Stimulated activated effector memory CD8-positive, alpha-beta T cell treated with anti-CD3 and anti-CD28 coated beads, Interleukin-12 subunit alpha, Interleukin-12 subunit beta, amount 100 ng/mL, for 72 hours (primary cell): ENCODE measurements around the gene UGT1A6.

Experiments used
- ATAC-seq: fragments of 150-1000 bp; cut with Tn5 transposase; 2 replicates; pipeline ENCODE4 v1.10.0; 2021
- DNase-seq, 2 donors: peaks; one replicate each; pipeline ENCODE4 v3.0.0; 2021 to 2022; ENCODE audit warnings: low spot score in 2 of 2
- H3K27ac Mint-ChIP-seq: one replicate; pipeline ENCODE4 v1.8.0; 2022; ENCODE audit warnings: mild to moderate bottlenecking, mixed read lengths
- H3K36me3 Mint-ChIP-seq: one replicate; pipeline ENCODE4 v1.8.0; 2022; ENCODE audit warnings: mild to moderate bottlenecking, mixed read lengths
- H3K4me1 Mint-ChIP-seq: one replicate; pipeline ENCODE4 v1.8.0; 2022; ENCODE audit warnings: mixed read lengths
- H3K4me3 Mint-ChIP-seq: one replicate; pipeline ENCODE4 v1.8.0; 2022; ENCODE audit warnings: mild to moderate bottlenecking, mixed read lengths
- H3K9me3 Mint-ChIP-seq: one replicate; pipeline ENCODE4 v1.8.0; 2022; ENCODE audit warnings: mixed read lengths

Gene UGT1A6

GRCh38 chr2:233764264-233764663 is 71.6 kb downstream of the UGT1A6 start:
- no peak overlapping the region for H3K27ac Mint-ChIP-seq
- DNase-seq = no peak

GRCh38 chr2:233764761-233765160 is 72.1 kb downstream of the UGT1A6 start:
- no peaks in the 10 kb centered on the region for H3K4me1 Mint-ChIP-seq
- ATAC-seq (no peak), DNase-seq (no peak)
- H3K27ac Mint-ChIP-seq = no peak overlapping the region
- H3K9me3 Mint-ChIP-seq = no peaks in the 10 kb centered on the region
- H3K4me3 Mint-ChIP-seq = no peak overlapping the region
- H3K36me3 Mint-ChIP-seq = no peaks in the 10 kb centered on the region

More at GRCh38 chr2:233764264-233764663, 71.6 kb downstream of the UGT1A6 start:
- H3K9me3 Mint-ChIP-seq = no peaks in the 10 kb centered on the region
- H3K4me1 Mint-ChIP-seq = no peaks in the 10 kb centered on the region
- no peak for ATAC-seq
- no peak overlapping the region for H3K4me3 Mint-ChIP-seq
- H3K36me3 Mint-ChIP-seq = no peaks in the 10 kb centered on the region

GRCh38 chr2:233766416-233766815 is 73.7 kb downstream of the UGT1A6 start:
- no peak overlapping the region for H3K4me3 Mint-ChIP-seq
- ATAC-seq = no peak
- H3K9me3 Mint-ChIP-seq = no peaks in the 10 kb centered on the region
- H3K36me3 Mint-ChIP-seq = no peaks in the 10 kb centered on the region
- H3K4me1 Mint-ChIP-seq = no peaks in the 10 kb centered on the region
- H3K27ac Mint-ChIP-seq = no peak overlapping the region
- DNase-seq = no peak

GRCh38 chr2:233768076-233768475 is 75.4 kb downstream of the UGT1A6 start:
- Mint-ChIP-seq H3K36me3 (no peaks in the 10 kb centered on the region), H3K4me3 (no peak overlapping the region), H3K4me1 (no peaks in the 10 kb centered on the region), H3K9me3 (no peaks in the 10 kb centered on the region), H3K27ac (no peak overlapping the region)
- ATAC-seq (no peak), DNase-seq (no peak)

- Mint-ChIP-seq H3K36me3 (no peaks in the 10 kb centered on the region), H3K4me3 (no peak overlapping the region), H3K4me1 (no peaks in the 10 kb centered on the region), H3K9me3 (no peaks in the 10 kb centered on the region), H3K27ac (no peak overlapping the region)
- no peak for DNase-seq
- no peak for ATAC-seq
Observed at GRCh38 chr2:233769260-233769659, 76.6 kb downstream of the UGT1A6 start.

GRCh38 chr2:233772153-233772552 is 79.5 kb downstream of the UGT1A6 start:
- no peak overlapping the region for H3K4me3 Mint-ChIP-seq
- no peak overlapping the region for H3K27ac Mint-ChIP-seq
- no peaks in the 10 kb centered on the region for H3K36me3 Mint-ChIP-seq
- H3K4me1 Mint-ChIP-seq = no peaks in the 10 kb centered on the region
- ATAC-seq (no peak), DNase-seq (no peak)
- H3K9me3 Mint-ChIP-seq = peaks cover 10% of the 10 kb centered on the region

GRCh38 chr2:233772583-233772982 is 79.9 kb downstream of the UGT1A6 start:
- Mint-ChIP-seq H3K9me3 (peaks cover 11% of the 10 kb centered on the region), H3K27ac (no peak overlapping the region), H3K36me3 (no peaks in the 10 kb centered on the region), H3K4me1 (no peaks in the 10 kb centered on the region), H3K4me3 (no peak overlapping the region)
- no peak for DNase-seq
- ATAC-seq = no peak

- DNase-seq = no peak
- Mint-ChIP-seq H3K4me1 (no peaks in the 10 kb centered on the region), H3K9me3 (peaks cover 11% of the 10 kb centered on the region), H3K36me3 (no peaks in the 10 kb centered on the region), H3K27ac (no peak overlapping the region), H3K4me3 (no peak overlapping the region)
- ATAC-seq = no peak
Observed at GRCh38 chr2:233773854-233774253, 81.2 kb downstream of the UGT1A6 start.

GRCh38 chr2:233775414-233775813 is 82.7 kb downstream of the UGT1A6 start:
- Mint-ChIP-seq H3K27ac (no peak overlapping the region), H3K36me3 (no peaks in the 10 kb centered on the region), H3K9me3 (peaks cover 11% of the 10 kb centered on the region), H3K4me3 (no peak overlapping the region), H3K4me1 (no peaks in the 10 kb centered on the region)
- DNase-seq = no peak
- ATAC-seq = no peak

- no peak within 1 kb of the TSS for H3K27ac Mint-ChIP-seq
- H3K4me3 Mint-ChIP-seq = no peak within 1 kb of the TSS
- DNase-seq (no peak), ATAC-seq (no peak)
- H3K4me1 Mint-ChIP-seq = no peaks in the 10 kb centered on the region
- H3K9me3 Mint-ChIP-seq = peaks cover 11% of the 10 kb centered on the region
- no peaks in the 10 kb centered on the region for H3K36me3 Mint-ChIP-seq
Observed at GRCh38 chr2:233778030-233778429, 85.3 kb downstream of the UGT1A6 start, which contains the start of gene MROH2A. TSS of gene MROH2A (plus strand) at chr2:233778330. CDS start at chr2:233779359, 1,029 bp downstream.

GRCh38 chr2:233779722-233780121 is 87.0 kb downstream of the UGT1A6 start:
- no peak for DNase-seq
- no peaks in the 10 kb centered on the region for H3K36me3 Mint-ChIP-seq
- peaks cover 11% of the 10 kb centered on the region for H3K9me3 Mint-ChIP-seq
- H3K4me1 Mint-ChIP-seq = no peaks in the 10 kb centered on the region
- ATAC-seq = peak; percentile 28
- no peak overlapping the region for H3K27ac Mint-ChIP-seq
- H3K4me3 Mint-ChIP-seq = no peak overlapping the region

- Mint-ChIP-seq H3K27ac (no peak overlapping the region), H3K36me3 (no peaks in the 10 kb centered on the region), H3K4me3 (no peak overlapping the region), H3K9me3 (peaks cover 10% of the 10 kb centered on the region), H3K4me1 (no peaks in the 10 kb centered on the region)
- no peak for DNase-seq
- ATAC-seq = no peak
Observed at GRCh38 chr2:233780771-233781170, 88.1 kb downstream of the UGT1A6 start.

- Mint-ChIP-seq H3K36me3 (no peaks in the 10 kb centered on the region), H3K27ac (no peak overlapping the region), H3K9me3 (peaks cover 3% of the 10 kb centered on the region), H3K4me3 (no peak overlapping the region), H3K4me1 (no peaks in the 10 kb centered on the region)
- peak in 1 of 2 donors; percentile 39 for DNase-seq
- peak; percentile 20 for ATAC-seq
Observed at GRCh38 chr2:233789554-233789953, 96.9 kb downstream of the UGT1A6 start.

GRCh38 chr2:233791151-233791882 is 98.6 kb downstream of the UGT1A6 start:
- Mint-ChIP-seq H3K4me3 (no peak overlapping the region), H3K36me3 (no peaks in the 10 kb centered on the region), H3K27ac (no peak overlapping the region), H3K9me3 (no peaks in the 10 kb centered on the region), H3K4me1 (no peaks in the 10 kb centered on the region)
- DNase-seq (no peak), ATAC-seq (no peak)

- DNase-seq (peak in 1 of 2 donors; percentile 34), ATAC-seq (no peak)
- Mint-ChIP-seq H3K27ac (no peak overlapping the region), H3K4me3 (no peak overlapping the region), H3K9me3 (no peaks in the 10 kb centered on the region), H3K4me1 (no peaks in the 10 kb centered on the region), H3K36me3 (no peaks in the 10 kb centered on the region)
Observed at GRCh38 chr2:233791883-233792329, 99.2 kb downstream of the UGT1A6 start.

GRCh38 chr2:233792720-233793119 is 100.0 kb downstream of the UGT1A6 start:
- Mint-ChIP-seq H3K4me1 (no peaks in the 10 kb centered on the region), H3K4me3 (no peak overlapping the region), H3K27ac (no peak overlapping the region), H3K9me3 (no peaks in the 10 kb centered on the region), H3K36me3 (no peaks in the 10 kb centered on the region)
- DNase-seq = no peak
- ATAC-seq = no peak
